Astrocyte of the spinal cord (primary cell): ENCODE results near the gene OR11H6.
"Not testable (repeated sequence)": the region's sequence is repeated elsewhere in the genome, so short reads cannot be mapped to it uniquely, and the experiment has no call there.

Source experiments
- DNase-seq: peaks from one replicate; pipeline ENCODE4 v3.0.0; 2011; ENCODE audit warnings: low read depth, low spot score
- H3K4me3 ChIP-seq: 2 replicates; pipeline ENCODE4 v1.5.1; 2011; ENCODE audit warnings: low read depth, mild to moderate bottlenecking, low read length, moderate library complexity
- in situ Hi-C: cut with HindIII; loops from 2 replicates; pipeline ENCODE4 v1.10.0; 2017; ENCODE audit warnings: low sequenced_read_pairs
- TF ChIP-seq, protein P1 (sequence below): IDR thresholded peaks from 2 replicates; pipeline ENCODE4 v1.5.1; 2012; ENCODE audit warnings: low read depth, mild to moderate bottlenecking, low read length, inconsistent platforms

The OR11H6 gene

DNA sequence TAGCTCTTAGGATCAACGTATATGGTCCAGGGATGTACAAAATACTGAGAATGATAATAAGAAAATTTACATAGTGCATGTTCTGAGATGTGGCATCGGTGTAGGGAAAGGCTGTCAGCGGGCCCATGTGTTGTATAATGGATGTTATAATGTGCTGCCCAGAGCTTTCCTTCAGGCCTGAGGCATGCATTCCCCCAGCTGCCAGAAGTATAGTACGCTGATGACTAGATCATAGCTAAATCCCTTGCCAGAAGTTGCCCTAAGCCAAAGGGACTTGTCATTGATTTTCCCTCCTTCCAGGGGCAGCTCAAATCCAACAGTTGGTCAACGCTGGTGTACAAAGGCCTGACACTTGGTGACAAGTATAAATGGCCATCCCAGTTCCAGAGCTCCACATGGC, 39.3 kb upstream of the OR11H6 start:
- TF ChIP-seq, protein P1, sequence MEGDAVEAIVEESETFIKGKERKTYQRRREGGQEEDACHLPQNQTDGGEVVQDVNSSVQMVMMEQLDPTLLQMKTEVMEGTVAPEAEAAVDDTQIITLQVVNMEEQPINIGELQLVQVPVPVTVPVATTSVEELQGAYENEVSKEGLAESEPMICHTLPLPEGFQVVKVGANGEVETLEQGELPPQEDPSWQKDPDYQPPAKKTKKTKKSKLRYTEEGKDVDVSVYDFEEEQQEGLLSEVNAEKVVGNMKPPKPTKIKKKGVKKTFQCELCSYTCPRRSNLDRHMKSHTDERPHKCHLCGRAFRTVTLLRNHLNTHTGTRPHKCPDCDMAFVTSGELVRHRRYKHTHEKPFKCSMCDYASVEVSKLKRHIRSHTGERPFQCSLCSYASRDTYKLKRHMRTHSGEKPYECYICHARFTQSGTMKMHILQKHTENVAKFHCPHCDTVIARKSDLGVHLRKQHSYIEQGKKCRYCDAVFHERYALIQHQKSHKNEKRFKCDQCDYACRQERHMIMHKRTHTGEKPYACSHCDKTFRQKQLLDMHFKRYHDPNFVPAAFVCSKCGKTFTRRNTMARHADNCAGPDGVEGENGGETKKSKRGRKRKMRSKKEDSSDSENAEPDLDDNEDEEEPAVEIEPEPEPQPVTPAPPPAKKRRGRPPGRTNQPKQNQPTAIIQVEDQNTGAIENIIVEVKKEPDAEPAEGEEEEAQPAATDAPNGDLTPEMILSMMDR: no peak
- H3K4me3 ChIP-seq: no peak overlapping the region
- in situ Hi-C loops: no loop called here
- DNase-seq: no peak

DNA sequence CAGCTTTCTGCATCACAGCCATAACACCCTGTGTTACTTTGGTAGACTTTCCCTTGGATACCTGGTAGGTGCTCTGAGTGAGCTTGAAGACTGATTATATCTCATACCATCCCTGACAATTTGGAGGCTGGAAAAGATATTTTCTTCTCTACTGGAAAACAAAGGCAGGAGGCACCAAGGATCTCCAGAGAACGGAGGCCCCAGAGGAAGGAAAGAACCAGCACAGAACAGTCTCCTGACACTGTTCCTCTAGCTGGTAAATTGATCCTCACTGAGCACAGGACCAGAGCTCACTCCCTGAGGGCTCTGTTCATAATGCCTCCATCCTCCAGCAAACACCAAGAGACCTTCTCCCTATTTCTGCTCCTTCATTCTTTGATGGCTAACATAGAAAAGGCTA, 32.9 kb upstream of the OR11H6 start, which contains the start of gene OR11G2:
Gene OR11G2 (plus strand): TSS at position 301 of the 400 bp plus-strand sequence. CDS start 6,542 bp downstream, outside the sequence.
- in situ Hi-C loops: no loop called here
- DNase-seq: no peak
- no peak within 1 kb of the TSS for H3K4me3 ChIP-seq
- TF ChIP-seq, protein P1: no peak

DNA sequence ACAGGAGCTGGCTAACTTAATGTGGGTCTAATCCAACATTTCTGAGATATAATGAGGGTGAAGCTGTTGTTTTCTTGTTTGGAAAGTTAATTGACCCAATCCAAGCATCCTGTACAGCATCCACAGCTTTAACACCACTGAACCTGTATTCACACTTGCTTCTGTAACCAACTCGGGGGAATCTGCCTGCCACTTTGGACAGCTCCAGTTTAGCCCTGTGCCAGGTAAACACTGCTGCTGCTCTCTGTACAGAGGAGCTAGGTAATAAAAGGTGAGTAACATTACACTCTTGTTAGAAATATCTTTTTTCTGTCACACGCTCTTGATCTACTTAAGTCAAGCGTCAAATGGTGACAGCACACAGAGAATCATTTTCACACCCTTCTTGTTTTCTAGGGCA, 32.1 kb upstream of the OR11H6 start:
- no peak overlapping the region for H3K4me3 ChIP-seq
- no peak for DNase-seq
- TF ChIP-seq, protein P1: no peak
- in situ Hi-C loops: no loop called here

DNA sequence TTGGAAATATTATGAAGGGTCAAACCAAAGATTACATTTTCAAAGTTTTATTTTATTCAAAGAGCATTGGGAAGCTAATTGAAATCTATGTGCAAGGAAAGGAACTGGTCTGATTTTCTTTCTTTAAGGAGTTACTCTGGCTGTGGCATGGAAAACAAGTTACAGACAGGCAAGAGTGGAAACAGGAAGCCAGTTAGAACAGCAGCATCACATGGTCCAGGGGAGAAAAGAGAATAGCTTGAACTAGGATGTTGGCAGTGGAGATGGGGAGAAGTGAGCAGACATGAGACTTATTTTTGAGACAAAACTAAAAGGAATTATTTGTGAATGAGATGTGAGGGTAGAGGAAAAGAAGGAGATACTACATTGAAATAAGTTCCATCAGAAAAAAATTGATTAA, 29.4 kb upstream of the OR11H6 start:
- TF ChIP-seq, protein P1: no peak
- no peak for DNase-seq
- in situ Hi-C loops: no loop called here
- no peak overlapping the region for H3K4me3 ChIP-seq

DNA sequence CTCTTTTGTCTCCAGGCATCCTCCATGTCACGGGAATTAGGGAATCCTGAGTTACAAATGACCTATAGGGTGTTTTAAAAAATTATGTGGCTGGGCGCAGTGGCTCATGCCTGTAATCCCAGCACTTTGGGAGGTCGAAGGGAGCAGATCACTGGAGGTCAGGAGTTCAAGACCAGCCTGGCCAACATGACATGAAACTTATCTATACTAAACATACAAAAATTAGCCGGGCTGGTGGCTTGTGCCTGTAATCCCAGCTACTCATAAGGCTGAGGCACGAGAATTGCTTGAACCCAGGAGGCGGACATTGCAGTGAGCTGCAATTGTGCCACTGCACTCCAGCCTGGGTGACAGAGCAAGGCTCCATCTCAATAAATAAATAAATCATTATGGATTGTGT, 28.3 kb upstream of the OR11H6 start:
- in situ Hi-C loops, DNase-seq, H3K4me3 ChIP-seq: not testable (repeated sequence)

DNA sequence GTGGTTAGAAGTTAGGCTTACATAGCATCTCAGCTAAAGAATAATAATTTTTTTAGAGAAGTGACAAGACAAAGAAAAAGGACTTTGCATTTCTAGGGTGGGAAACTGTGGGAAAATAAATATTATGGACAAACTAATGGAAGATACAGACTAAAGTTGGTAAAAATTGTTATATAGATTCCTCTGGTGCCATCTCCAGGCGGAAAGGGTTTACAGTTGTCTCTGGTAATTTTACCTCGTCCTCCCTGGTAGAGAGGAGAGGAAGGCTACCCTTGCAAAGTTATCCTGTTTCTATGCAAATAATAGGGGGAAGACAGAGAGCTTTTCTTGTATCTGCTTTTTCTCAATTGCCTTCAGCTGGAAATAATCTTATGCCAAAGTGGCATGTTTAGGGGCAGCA, 27.6 kb upstream of the OR11H6 start:
- DNase-seq: no peak
- TF ChIP-seq, protein P1: no peak
- H3K4me3 ChIP-seq: no peak overlapping the region
- in situ Hi-C loops: no loop called here

DNA sequence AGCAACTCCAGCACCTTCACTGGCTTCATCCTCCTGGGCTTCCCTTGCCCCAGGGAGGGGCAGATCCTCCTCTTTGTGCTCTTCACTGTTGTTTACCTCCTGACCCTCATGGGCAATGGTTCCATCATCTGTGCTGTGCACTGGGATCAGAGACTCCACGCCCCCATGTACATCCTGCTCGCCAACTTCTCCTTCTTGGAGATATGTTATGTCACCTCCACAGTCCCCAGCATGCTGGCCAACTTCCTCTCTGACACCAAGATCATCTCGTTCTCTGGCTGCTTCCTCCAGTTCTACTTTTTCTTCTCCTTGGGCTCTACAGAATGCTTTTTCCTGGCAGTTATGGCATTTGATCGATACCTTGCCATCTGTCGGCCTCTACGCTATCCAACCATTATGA, 26.1 kb upstream of the OR11H6 start:
- DNase-seq: no peak
- H3K4me3 ChIP-seq: no peak overlapping the region
- TF ChIP-seq, protein P1: no peak
- in situ Hi-C loops: no loop called here
